MM.1S (cell line): ENCODE results near the gene HECTD3.
A peak's percentile ranks its signal among the peaks of the same experiment; 100 is the strongest.

Experiments used
- DNase-seq: peaks from one replicate; pipeline ENCODE4 v3.0.0-alpha.2; 2015
- H2AFZ ChIP-seq: fragments of 300-600 bp; sonication (generic); 2 replicates; pipeline ENCODE4 v1.6.0; 2016; ENCODE audit warnings: antibody characterized with exemption, low read length
- H3F3A ChIP-seq: fragments of 300-600 bp; sonication (generic); 2 replicates; pipeline ENCODE4 v1.6.1; 2016; ENCODE audit warnings: mild to moderate bottlenecking, antibody characterized with exemption, low read length, moderate library complexity, mixed read lengths; ENCODE audit not compliant: insufficient read depth
- H3K27ac ChIP-seq: fragments of 300-600 bp; sonication (generic); 2 replicates; pipeline ENCODE4 v1.5.1; 2016; ENCODE audit warnings: mild to moderate bottlenecking, low read length
- H3K27me3 ChIP-seq: fragments of 300-600 bp; sonication (generic); replicated peaks from 2 replicates; pipeline ENCODE4 v1.6.0; 2016; ENCODE audit warnings: low read length; ENCODE audit not compliant: insufficient read depth
- H3K36me3 ChIP-seq: fragments of 300-600 bp; sonication (generic); replicated peaks from 2 replicates; pipeline ENCODE4 v1.6.1; 2016; ENCODE audit warnings: mild to moderate bottlenecking, low read length, mixed read lengths; ENCODE audit not compliant: insufficient read depth
- H3K4me1 ChIP-seq: fragments of 300-600 bp; sonication (generic); 2 replicates; pipeline ENCODE4 v1.6.1; 2016; ENCODE audit warnings: low read length, mixed read lengths
- H3K4me2 ChIP-seq: fragments of 300-600 bp; sonication (generic); 2 replicates; pipeline ENCODE4 v1.6.0; 2016; ENCODE audit warnings: low read depth, low read length
- H3K4me3 ChIP-seq: fragments of 300-600 bp; sonication (generic); 2 replicates; pipeline ENCODE4 v1.5.1; 2016; ENCODE audit warnings: low read length, mixed read lengths
- H3K79me2 ChIP-seq: fragments of 300-600 bp; sonication (generic); 2 replicates; pipeline ENCODE4 v1.6.1; 2016; ENCODE audit warnings: mixed run types, low read length, mixed read lengths
- H3K9ac ChIP-seq: fragments of 300-600 bp; sonication (generic); 2 replicates; pipeline ENCODE4 v1.6.1; 2016; ENCODE audit warnings: low read length, mixed read lengths
- H3K9me2 ChIP-seq: fragments of 300-600 bp; sonication (generic); replicated peaks from 2 replicates; pipeline ENCODE4 v1.6.1; 2016; ENCODE audit warnings: mild to moderate bottlenecking, low read length, mixed read lengths; ENCODE audit not compliant: insufficient read depth
- H3K9me3 ChIP-seq: fragments of 300-600 bp; sonication (generic); replicated peaks from 2 replicates; pipeline ENCODE4 v1.6.1; 2016; ENCODE audit warnings: mild to moderate bottlenecking, low read length, mixed read lengths; ENCODE audit not compliant: insufficient read depth
- H4K20me1 ChIP-seq: fragments of 300-600 bp; sonication (generic); 2 replicates; pipeline ENCODE4 v1.6.1; 2016; ENCODE audit warnings: mild to moderate bottlenecking, low read length, moderate library complexity, mixed read lengths; ENCODE audit not compliant: insufficient read depth
- EZH2 ChIP-seq: fragments of 300-600 bp; sonication (generic); optimal IDR thresholded peaks from 2 replicates; pipeline ENCODE3; 2017; ENCODE audit warnings: low read depth, mild to moderate bottlenecking, antibody characterized with exemption, low read length, mixed read lengths
- EZH2phosphoT487 ChIP-seq: fragments of 300-600 bp; sonication (generic); IDR thresholded peaks from 2 replicates; pipeline ENCODE4 v1.6.1; 2018; ENCODE audit warnings: antibody characterized with exemption, low read length
- TF ChIP-seq, protein P1 (sequence below): fragments of 300-600 bp; sonication (generic); IDR thresholded peaks from 2 replicates; pipeline ENCODE4 v1.5.1; 2016; ENCODE audit warnings: antibody characterized with exemption, low read length, mixed read lengths

The HECTD3 gene

DNA sequence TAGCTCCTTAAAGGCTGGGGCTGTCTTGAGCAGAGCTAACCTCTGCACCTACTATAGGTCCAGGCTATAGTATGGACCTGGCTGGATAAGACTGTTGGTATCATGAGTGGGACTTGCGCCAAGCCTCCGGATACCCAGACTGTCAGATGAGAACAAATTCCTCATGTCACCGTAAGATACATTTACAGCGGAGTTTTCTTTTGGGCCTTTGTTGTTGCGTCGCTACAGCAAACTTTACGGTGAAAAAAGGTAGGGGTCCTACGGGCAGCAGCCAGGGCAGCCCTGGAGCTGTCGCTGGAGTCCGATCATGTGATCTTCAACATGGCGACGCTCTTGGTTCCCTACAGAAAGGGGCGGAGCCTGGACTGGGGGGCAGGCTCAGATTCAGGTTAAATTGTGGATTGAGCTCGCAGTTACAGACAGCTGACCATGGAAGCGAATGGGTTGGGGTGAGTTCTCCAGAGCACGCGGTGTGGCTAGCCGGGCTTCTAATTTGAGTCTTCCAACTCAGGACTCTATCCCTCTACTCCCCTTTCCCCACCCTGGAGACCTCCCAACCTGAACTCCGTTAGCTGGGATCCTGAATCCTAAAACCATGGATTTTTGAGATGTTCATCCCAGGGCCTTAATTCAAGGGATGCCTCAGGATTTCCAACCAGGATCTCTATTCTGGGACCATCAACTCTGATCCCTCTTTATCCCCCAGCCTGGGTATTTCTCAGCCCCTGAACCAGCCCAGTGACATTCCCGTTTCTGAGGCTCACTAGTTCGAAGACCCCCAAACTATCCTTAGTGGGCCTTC is 914 bp upstream of the HECTD3 start, which contains the start of gene UROD:
UROD (plus strand) TSS at position 418 of the 802 bp plus-strand sequence; CDS start at position 430, 12 bp downstream.
- DNase-seq, result peak; percentile 97
- peak within 1 kb of the TSS; percentile 75 for H3K4me3 ChIP-seq
- H3K4me1 ChIP-seq, result peaks cover 11% of the 10 kb centered on the region
- peak within 1 kb of the TSS; percentile 65 for H3K4me2 ChIP-seq
- peak within 1 kb of the TSS; percentile 97 for H2AFZ ChIP-seq
- peak within 1 kb of the TSS; percentile 67 for H3K9ac ChIP-seq
- no peaks in the 10 kb centered on the region for H3K9me2 ChIP-seq
- H3F3A ChIP-seq, result peaks cover 10% of the 10 kb centered on the region; the same call in 1 of the 2 replicates
- TF ChIP-seq EZH2phosphoT487 (no peak), EZH2 (no peak)
- TF ChIP-seq, protein P1, sequence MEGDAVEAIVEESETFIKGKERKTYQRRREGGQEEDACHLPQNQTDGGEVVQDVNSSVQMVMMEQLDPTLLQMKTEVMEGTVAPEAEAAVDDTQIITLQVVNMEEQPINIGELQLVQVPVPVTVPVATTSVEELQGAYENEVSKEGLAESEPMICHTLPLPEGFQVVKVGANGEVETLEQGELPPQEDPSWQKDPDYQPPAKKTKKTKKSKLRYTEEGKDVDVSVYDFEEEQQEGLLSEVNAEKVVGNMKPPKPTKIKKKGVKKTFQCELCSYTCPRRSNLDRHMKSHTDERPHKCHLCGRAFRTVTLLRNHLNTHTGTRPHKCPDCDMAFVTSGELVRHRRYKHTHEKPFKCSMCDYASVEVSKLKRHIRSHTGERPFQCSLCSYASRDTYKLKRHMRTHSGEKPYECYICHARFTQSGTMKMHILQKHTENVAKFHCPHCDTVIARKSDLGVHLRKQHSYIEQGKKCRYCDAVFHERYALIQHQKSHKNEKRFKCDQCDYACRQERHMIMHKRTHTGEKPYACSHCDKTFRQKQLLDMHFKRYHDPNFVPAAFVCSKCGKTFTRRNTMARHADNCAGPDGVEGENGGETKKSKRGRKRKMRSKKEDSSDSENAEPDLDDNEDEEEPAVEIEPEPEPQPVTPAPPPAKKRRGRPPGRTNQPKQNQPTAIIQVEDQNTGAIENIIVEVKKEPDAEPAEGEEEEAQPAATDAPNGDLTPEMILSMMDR, result no peak
- no peaks in the 10 kb centered on the region for H4K20me1 ChIP-seq
- H3K36me3 ChIP-seq, result no peaks in the 10 kb centered on the region
- H3K9me3 ChIP-seq, result no peaks in the 10 kb centered on the region
- H3K27ac ChIP-seq, result peak within 1 kb of the TSS; percentile 36; the same call in 1 of the 2 replicates
- peaks cover 31% of the 10 kb centered on the region for H3K79me2 ChIP-seq
- no peaks in the 10 kb centered on the region for H3K27me3 ChIP-seq

DNA sequence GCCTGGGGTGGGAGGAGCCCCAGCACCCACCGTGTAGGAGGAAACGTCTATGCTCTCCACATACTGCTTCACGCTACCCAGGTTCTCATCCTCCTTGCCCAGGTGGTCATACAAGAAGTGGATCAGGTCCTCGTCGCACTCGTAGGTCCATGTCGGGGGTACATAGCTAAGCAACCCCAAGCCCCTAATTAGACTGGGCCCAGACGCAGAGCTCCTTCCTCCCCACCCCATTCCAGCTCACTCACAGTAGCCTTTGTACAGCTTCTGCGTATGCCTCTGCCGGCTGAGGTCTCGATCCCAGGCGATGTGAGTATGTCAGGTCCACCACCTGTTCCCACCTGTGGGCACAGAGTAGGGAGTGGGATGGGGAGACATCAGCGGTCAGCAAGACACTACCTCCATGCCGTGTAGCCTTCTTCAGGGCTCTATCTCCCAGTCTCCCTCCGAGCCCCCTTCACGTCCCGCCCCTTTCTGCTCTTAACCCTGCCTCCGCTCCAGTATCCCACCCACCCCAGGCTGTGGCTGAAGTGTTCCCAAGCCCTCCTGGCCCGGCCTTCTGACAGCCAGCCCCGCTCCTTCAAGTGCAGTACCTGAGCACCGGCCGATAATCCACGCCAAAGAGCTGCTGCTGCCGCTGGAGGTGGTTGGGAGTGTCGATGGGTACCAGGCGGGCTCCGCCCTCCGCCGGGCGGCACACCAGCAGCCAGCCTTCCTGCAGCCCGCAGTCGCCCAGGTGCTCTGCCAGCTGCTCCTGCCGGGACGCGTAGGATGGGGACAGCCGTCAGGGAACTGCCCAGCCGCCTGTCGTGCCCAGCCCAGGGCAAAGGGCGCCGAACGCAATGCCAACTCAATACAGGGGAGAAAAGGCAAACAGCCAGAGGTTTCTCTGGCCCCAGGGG is 919 bp downstream of the HECTD3 start:
- peak overlapping the region; percentile 36; the same call in 1 of the 2 replicates for H3K27ac ChIP-seq
- H2AFZ ChIP-seq, result peak overlapping the region; percentile 97
- no peaks in the 10 kb centered on the region for H3K9me3 ChIP-seq
- peak; percentile 57 for DNase-seq
- H3K36me3 ChIP-seq, result no peaks in the 10 kb centered on the region
- H3K27me3 ChIP-seq, result no peaks in the 10 kb centered on the region
- peaks cover 10% of the 10 kb centered on the region; the same call in 1 of the 2 replicates for H3F3A ChIP-seq
- H3K9ac ChIP-seq, result peak overlapping the region; percentile 41; the same call in 1 of the 2 replicates
- peaks cover 11% of the 10 kb centered on the region for H3K4me1 ChIP-seq
- H3K4me3 ChIP-seq, result peak overlapping the region; percentile 75
- no peaks in the 10 kb centered on the region for H3K9me2 ChIP-seq
- no peaks in the 10 kb centered on the region for H4K20me1 ChIP-seq
- peaks cover 31% of the 10 kb centered on the region for H3K79me2 ChIP-seq
- peak overlapping the region; percentile 65 for H3K4me2 ChIP-seq
- TF ChIP-seq EZH2phosphoT487 (no peak), EZH2 (no peak)
- TF ChIP-seq, protein P1, result no peak

DNA sequence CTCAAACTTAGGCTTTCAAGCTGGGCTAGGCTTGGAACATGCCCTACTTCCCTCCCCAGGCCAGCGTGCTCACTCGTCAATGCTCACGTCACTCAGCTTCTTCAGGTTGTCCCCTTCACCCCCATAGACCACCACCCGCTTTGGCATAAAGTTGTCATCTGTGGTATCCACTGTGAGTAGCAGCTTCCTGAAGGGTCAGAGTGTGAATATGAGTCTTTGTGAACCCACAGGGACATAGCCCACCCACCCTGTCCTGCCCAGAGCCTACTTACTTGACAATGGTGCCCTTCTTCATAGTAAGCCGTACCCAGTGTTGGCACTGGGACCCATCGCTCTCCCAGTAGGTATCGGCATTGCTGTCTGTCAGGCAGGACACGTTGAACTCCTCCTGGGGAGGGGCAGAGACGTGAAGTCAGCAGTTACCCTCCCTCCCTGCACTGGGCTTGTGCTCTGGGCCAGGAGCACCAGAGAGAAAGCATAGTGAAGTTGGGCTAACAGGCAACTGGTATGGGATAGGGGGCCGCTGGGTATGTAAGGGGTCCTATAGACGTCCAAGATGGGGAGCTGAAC is 1.7 kb downstream of the HECTD3 start:
- no peaks in the 10 kb centered on the region for H3K27me3 ChIP-seq
- H3K4me2 ChIP-seq, result peak overlapping the region; percentile 65; the same call in 1 of the 2 replicates
- H3K36me3 ChIP-seq, result no peaks in the 10 kb centered on the region
- DNase-seq, result no peak
- no peak overlapping the region for H3K4me3 ChIP-seq
- no peaks in the 10 kb centered on the region for H3K9me2 ChIP-seq
- peaks cover 10% of the 10 kb centered on the region; the same call in 1 of the 2 replicates for H3F3A ChIP-seq
- H3K9ac ChIP-seq, result no peak overlapping the region
- no peak overlapping the region for H3K27ac ChIP-seq
- H3K4me1 ChIP-seq, result peaks cover 11% of the 10 kb centered on the region
- TF ChIP-seq, protein P1, result no peak
- TF ChIP-seq EZH2 (no peak), EZH2phosphoT487 (no peak)
- H4K20me1 ChIP-seq, result no peaks in the 10 kb centered on the region
- H3K79me2 ChIP-seq, result peaks cover 31% of the 10 kb centered on the region
- no peaks in the 10 kb centered on the region for H3K9me3 ChIP-seq
- H2AFZ ChIP-seq, result no peak overlapping the region
